Epithelial cell of esophagus (primary cell): ENCODE results near the gene CYP3A5.
"Not testable (repeated sequence)": the region's sequence is repeated elsewhere in the genome, so short reads cannot be mapped to it uniquely, and the experiment has no call there.

Source experiments
- DNase-seq: peaks from one replicate; pipeline ENCODE4 v3.0.0; 2010; ENCODE audit warnings: low read depth
- H3K4me3 ChIP-seq: 2 replicates; pipeline ENCODE4 v1.5.1; 2011; ENCODE audit warnings: mild to moderate bottlenecking, low read length, control low read depth
- CTCF ChIP-seq: IDR thresholded peaks from 2 replicates; pipeline ENCODE4 v1.5.1; 2011; ENCODE audit warnings: low read depth, mild to moderate bottlenecking, low read length, control low read depth, inconsistent platforms; ENCODE audit not compliant: insufficient read depth; ENCODE audit errors: missing control alignments

The CYP3A5 gene

GRCh38 chr7:99665312-99666012 lies 14.3 kb downstream of the CYP3A5 start:
- no peak overlapping the region for H3K4me3 ChIP-seq
- DNase-seq = no peak
- no peak for TF ChIP-seq CTCF

- not testable (repeated sequence) for DNase-seq, H3K4me3 ChIP-seq
Measured at GRCh38 chr7:99657879-99658278, 21.9 kb downstream of the CYP3A5 start.

- DNase-seq, H3K4me3 ChIP-seq: not testable (repeated sequence)
Measured at GRCh38 chr7:99654626-99655025, 25.2 kb downstream of the CYP3A5 start.

- no peak overlapping the region for H3K4me3 ChIP-seq
- no peak for TF ChIP-seq CTCF
- peak; percentile 27 for DNase-seq
Measured at GRCh38 chr7:99653754-99654153, 26.0 kb downstream of the CYP3A5 start.

GRCh38 chr7:99653269-99653668 lies 26.5 kb downstream of the CYP3A5 start:
- DNase-seq, H3K4me3 ChIP-seq: not testable (repeated sequence)

- H3K4me3 ChIP-seq = no peak overlapping the region
- no peak for DNase-seq
- no peak for TF ChIP-seq CTCF
Measured at GRCh38 chr7:99652671-99653070, 27.1 kb downstream of the CYP3A5 start.

- no peak for DNase-seq
- no peak for TF ChIP-seq CTCF
- H3K4me3 ChIP-seq = no peak overlapping the region
Measured at GRCh38 chr7:99651290-99651689, 28.5 kb downstream of the CYP3A5 start.

- no peak for DNase-seq
- no peak overlapping the region for H3K4me3 ChIP-seq
- no peak for TF ChIP-seq CTCF
Measured at GRCh38 chr7:99648843-99649242, 31.0 kb downstream of the CYP3A5 start.

- H3K4me3 ChIP-seq = no peak overlapping the region
- no peak for DNase-seq
- TF ChIP-seq CTCF = no peak
Measured at GRCh38 chr7:99645590-99645989, 34.2 kb downstream of the CYP3A5 start.
